ENCODE measurements around the gene IL22RA2. TPM values are rescaled to one million over a fixed set of nuclear protein-coding genes. Genes with fewer than 3 reads are reported as not detected.
"Not testable (repeated sequence)": the region's sequence is repeated elsewhere in the genome, so short reads cannot be mapped to it uniquely, and the experiment has no call there.

IL22RA2 gene
- total RNA-seq, 2 donors from 2014 or later = not detected

- H3K27me3 Mint-ChIP-seq = no peaks in the 10 kb centered on the region
- H3K4me1 Mint-ChIP-seq (ENCODE audit: low read depth in 2 of 2) = peaks cover 48 to 62% of the 10 kb centered on the region in 2 donors
- no peak overlapping the region for H3K27ac Mint-ChIP-seq
Measured at GRCh38 chr6:137210903-137211302, 37.5 kb upstream of the IL22RA2 start.

GRCh38 chr6:137208279-137208678 is 34.8 kb upstream of the IL22RA2 start:
- Mint-ChIP-seq H3K9me3 (no peaks in the 10 kb centered on the region), H3K4me3 (no peak overlapping the region), H3K27me3 (no peaks in the 10 kb centered on the region), H3K27ac (no peak overlapping the region), H3K36me3 (peaks cover 30% of the 10 kb centered on the region), H3K4me1 (ENCODE audit: low read depth in 2 of 2) (peaks cover 36 to 43% of the 10 kb centered on the region in 2 donors)
- DNase-seq (ENCODE audit: low spot score) (no peak), ATAC-seq (no peak)

More at GRCh38 chr6:137210903-137211302, 37.5 kb upstream of the IL22RA2 start:
- DNase-seq (ENCODE audit: low spot score) = no peak
- peaks cover 20% of the 10 kb centered on the region for H3K36me3 Mint-ChIP-seq
- H3K4me3 Mint-ChIP-seq = no peak overlapping the region
- no peak for ATAC-seq
- no peaks in the 10 kb centered on the region for H3K9me3 Mint-ChIP-seq

GRCh38 chr6:137207457-137207856 is 34.0 kb upstream of the IL22RA2 start:
- not testable (repeated sequence) for H3K4me3 Mint-ChIP-seq; DNase-seq (ENCODE audit: low spot score); ATAC-seq; H3K27ac Mint-ChIP-seq; H3K27me3 Mint-ChIP-seq; H3K9me3 Mint-ChIP-seq
- H3K36me3 Mint-ChIP-seq = peaks cover 32% of the 10 kb centered on the region
- peaks cover 32 to 36% of the 10 kb centered on the region in 2 donors for H3K4me1 Mint-ChIP-seq (ENCODE audit: low read depth in 2 of 2)

- no peak overlapping the region for H3K27ac Mint-ChIP-seq
- no peak overlapping the region for H3K4me3 Mint-ChIP-seq
- ATAC-seq (no peak), DNase-seq (ENCODE audit: low spot score) (no peak)
- no peaks in the 10 kb centered on the region for H3K27me3 Mint-ChIP-seq
- H3K4me1 Mint-ChIP-seq (ENCODE audit: low read depth in 2 of 2) = peaks cover 27 to 29% of the 10 kb centered on the region in 2 donors
- peaks cover 32% of the 10 kb centered on the region for H3K36me3 Mint-ChIP-seq
- no peaks in the 10 kb centered on the region for H3K9me3 Mint-ChIP-seq
Measured at GRCh38 chr6:137206577-137206976, 33.1 kb upstream of the IL22RA2 start.

GRCh38 chr6:137203256-137203655 is 29.8 kb upstream of the IL22RA2 start:
- no peak for DNase-seq (ENCODE audit: low spot score)
- Mint-ChIP-seq H3K36me3 (peaks cover 32% of the 10 kb centered on the region), H3K4me3 (no peak overlapping the region), H3K9me3 (no peaks in the 10 kb centered on the region), H3K27me3 (no peaks in the 10 kb centered on the region), H3K4me1 (ENCODE audit: low read depth in 2 of 2) (peaks cover 9 to 13% of the 10 kb centered on the region in 2 donors), H3K27ac (no peak overlapping the region)
- no peak for ATAC-seq

- H3K27ac Mint-ChIP-seq = no peak overlapping the region
- no peak for DNase-seq (ENCODE audit: low spot score)
Measured at GRCh38 chr6:137202078-137202477, 28.6 kb upstream of the IL22RA2 start.

GRCh38 chr6:137201006-137201405 is 27.6 kb upstream of the IL22RA2 start:
- Mint-ChIP-seq H3K27ac (no peak overlapping the region), H3K4me1 (ENCODE audit: low read depth in 2 of 2) (peaks cover 2 to 14% of the 10 kb centered on the region in 2 donors), H3K36me3 (peaks cover 28% of the 10 kb centered on the region), H3K9me3 (no peaks in the 10 kb centered on the region), H3K27me3 (no peaks in the 10 kb centered on the region), H3K4me3 (no peak overlapping the region)
- DNase-seq (ENCODE audit: low spot score) = no peak
- ATAC-seq = no peak

More at GRCh38 chr6:137202078-137202477, 28.6 kb upstream of the IL22RA2 start:
- Mint-ChIP-seq H3K27me3 (no peaks in the 10 kb centered on the region), H3K36me3 (peaks cover 28% of the 10 kb centered on the region), H3K4me1 (ENCODE audit: low read depth in 2 of 2) (peaks cover 0 to 10% of the 10 kb centered on the region in 2 donors), H3K9me3 (no peaks in the 10 kb centered on the region), H3K4me3 (no peak overlapping the region)
- ATAC-seq = no peak

GRCh38 chr6:137200288-137200687 is 26.8 kb upstream of the IL22RA2 start:
- Mint-ChIP-seq H3K27me3 (no peaks in the 10 kb centered on the region), H3K4me1 (ENCODE audit: low read depth in 2 of 2) (peaks cover 5 to 18% of the 10 kb centered on the region in 2 donors), H3K27ac (no peak overlapping the region), H3K9me3 (no peaks in the 10 kb centered on the region), H3K4me3 (no peak overlapping the region), H3K36me3 (peaks cover 26% of the 10 kb centered on the region)
- DNase-seq (ENCODE audit: low spot score) (no peak), ATAC-seq (no peak)

GRCh38 chr6:137197684-137198645 is 24.5 kb upstream of the IL22RA2 start:
- Mint-ChIP-seq H3K36me3 (peaks cover 13% of the 10 kb centered on the region), H3K4me3 (no peak overlapping the region), H3K27ac (peak overlapping the region in 1 of 2 donors; percentile 33), H3K27me3 (no peaks in the 10 kb centered on the region), H3K9me3 (no peaks in the 10 kb centered on the region), H3K4me1 (ENCODE audit: low read depth in 2 of 2) (peaks cover 5 to 14% of the 10 kb centered on the region in 2 donors)
- no peak for ATAC-seq
- DNase-seq (ENCODE audit: low spot score) = no peak

- no peaks in the 10 kb centered on the region for H3K27me3 Mint-ChIP-seq
- no peak for ATAC-seq
Measured at GRCh38 chr6:137193256-137194070, 20.0 kb upstream of the IL22RA2 start.

GRCh38 chr6:137192821-137193220 is 19.4 kb upstream of the IL22RA2 start:
- H3K9me3 Mint-ChIP-seq = no peaks in the 10 kb centered on the region
- ATAC-seq = no peak

More at GRCh38 chr6:137193256-137194070, 20.0 kb upstream of the IL22RA2 start:
- peaks cover 5 to 14% of the 10 kb centered on the region in 2 donors for H3K4me1 Mint-ChIP-seq (ENCODE audit: low read depth in 2 of 2)
- H3K9me3 Mint-ChIP-seq = no peaks in the 10 kb centered on the region
- DNase-seq (ENCODE audit: low spot score) = no peak
- H3K27ac Mint-ChIP-seq = no peak overlapping the region
- no peak overlapping the region for H3K4me3 Mint-ChIP-seq
- H3K36me3 Mint-ChIP-seq = peaks cover 8% of the 10 kb centered on the region

GRCh38 chr6:137191670-137192069 is 18.2 kb upstream of the IL22RA2 start:
- Mint-ChIP-seq H3K4me3 (no peak overlapping the region), H3K9me3 (no peaks in the 10 kb centered on the region), H3K27ac (no peak overlapping the region), H3K36me3 (no peaks in the 10 kb centered on the region), H3K27me3 (no peaks in the 10 kb centered on the region), H3K4me1 (ENCODE audit: low read depth in 2 of 2) (peaks cover 5 to 7% of the 10 kb centered on the region in 2 donors)
- ATAC-seq (no peak), DNase-seq (ENCODE audit: low spot score) (no peak)

More at GRCh38 chr6:137192821-137193220, 19.4 kb upstream of the IL22RA2 start:
- no peak overlapping the region for H3K27ac Mint-ChIP-seq
- no peak for DNase-seq (ENCODE audit: low spot score)
- H3K36me3 Mint-ChIP-seq = peaks cover 2% of the 10 kb centered on the region
- H3K4me1 Mint-ChIP-seq (ENCODE audit: low read depth in 2 of 2) = peaks cover 5 to 10% of the 10 kb centered on the region in 2 donors
- no peaks in the 10 kb centered on the region for H3K27me3 Mint-ChIP-seq
- no peak overlapping the region for H3K4me3 Mint-ChIP-seq

- H3K27me3 Mint-ChIP-seq = no peaks in the 10 kb centered on the region
- no peak for DNase-seq (ENCODE audit: low spot score)
- no peak for ATAC-seq
- H3K9me3 Mint-ChIP-seq = no peaks in the 10 kb centered on the region
- H3K27ac Mint-ChIP-seq = no peak overlapping the region
- H3K4me3 Mint-ChIP-seq = no peak overlapping the region
- peaks cover 5 to 7% of the 10 kb centered on the region in 2 donors for H3K4me1 Mint-ChIP-seq (ENCODE audit: low read depth in 2 of 2)
- no peaks in the 10 kb centered on the region for H3K36me3 Mint-ChIP-seq
Measured at GRCh38 chr6:137191236-137191635, 17.8 kb upstream of the IL22RA2 start.
